HepG2 (cell line): ENCODE data around the gene CEP63. TPM values are rescaled to one million over a fixed set of nuclear protein-coding genes. Genes with fewer than 3 reads are reported as not detected.

Experiments
- ATAC-seq: fragments of 200-7000 bp; cut with Tn5 transposase; 3 replicates; pipeline ENCODE4 v1.9.1; 2020; ENCODE audit warnings: mild to moderate bottlenecking, moderate library complexity
- BruUV-seq: library from RNA; stranded (reverse); fragments of 400-500 nt; replicated peaks from 2 replicates; lab custom pipeline; 2021; lab: Mats Ljungman, UMichigan
- CTCF ChIA-PET: fragments of 300-600 bp; formaldehyde crosslinking; extraction: SDS; loops from one replicate; lab custom pipeline; 2021; ENCODE audit warnings: low total read pairs, inconsistent platforms, low intra/inter-chr PET ratio; lab: Yijun Ruan, JAX
- POLR2A ChIA-PET: fragments of 350-600 bp; sonication (Branson Sonifier 250); formaldehyde crosslinking; loops from one replicate; lab custom pipeline; 2020; ENCODE audit warnings: antibody characterized with exemption, inconsistent platforms; lab: Yijun Ruan, JAX
- DNase-seq: peaks from one replicate; pipeline ENCODE4 v3.0.0-alpha.2; 2015; ENCODE audit warnings: low spot score
- FAIRE-seq: peaks from 3 replicates; lab custom pipeline; 2011; peaks lifted over from hg19 to GRCh38; lab: Jason Lieb, UNC
- H2AFZ ChIP-seq: one replicate; pipeline ENCODE4 v1.6.1; 2011; ENCODE audit warnings: low read length, inconsistent platforms
- H3K27ac ChIP-seq: fragments of 300-600 bp; 3 replicates; pipeline ENCODE4 v1.8.0; 2011; ENCODE audit warnings: mixed run types, mild to moderate bottlenecking, mixed read lengths, low read length, inconsistent platforms; ENCODE audit not compliant: insufficient read depth; ENCODE audit errors: extremely low read length
- H3K27me3 ChIP-seq, 2 experiments: fragments of 200-600 bp in 1 of 2; 2 replicates in 1 of 2; 3 replicates in 1 of 2; pipeline versions ENCODE4 v1.6.0 to v1.8.0; 2011; ENCODE audit warnings: low read length in 2 of 2, mild to moderate bottlenecking in 2 of 2, moderate library complexity in 2 of 2, inconsistent platforms in 1 of 2; ENCODE audit not compliant: insufficient read depth in 2 of 2, control insufficient read depth in 1 of 2
- H3K36me3 ChIP-seq, 2 experiments: fragments of 200-600 bp in 1 of 2; replicated peaks in 1 of 2; 2 replicates in 1 of 2; 3 replicates in 1 of 2; pipeline versions ENCODE4 v1.5.1 to v1.8.0; 2011; ENCODE audit warnings: low read length in 2 of 2, inconsistent platforms in 1 of 2; ENCODE audit not compliant: insufficient read depth in 2 of 2, control insufficient read depth in 1 of 2
- H3K4me1 ChIP-seq: 2 replicates; pipeline ENCODE4 v1.5.1; 2012; ENCODE audit warnings: low read length, inconsistent platforms; ENCODE audit not compliant: insufficient read depth
- H3K4me2 ChIP-seq: 2 replicates; pipeline ENCODE4 v1.6.0; 2011; ENCODE audit warnings: low read depth, low read length, inconsistent platforms
- H3K4me3 ChIP-seq, 3 experiments: fragments of 200-600 bp in 1 of 3; sonication (generic), shearing (Covaris generic) in 1 of 3; replicated peaks in 1 of 3; 2 replicates each; pipeline ENCODE4 v1.5.1; 2011 to 2016; ENCODE audit warnings: low read length in 3 of 3, inconsistent platforms in 2 of 3, low read depth in 2 of 3, mild to moderate bottlenecking in 2 of 3, control low read depth in 1 of 3, mixed read lengths in 1 of 3; ENCODE audit not compliant: insufficient read depth in 1 of 3
- H3K79me2 ChIP-seq: one replicate; pipeline ENCODE4 v1.6.1; 2011; ENCODE audit warnings: low read length, inconsistent platforms; ENCODE audit not compliant: insufficient read depth
- H3K9ac ChIP-seq: 2 replicates; pipeline ENCODE4 v1.6.0; 2011; ENCODE audit warnings: mild to moderate bottlenecking, low read depth, low read length, inconsistent platforms; ENCODE audit not compliant: insufficient read depth
- H3K9me3 ChIP-seq: 2 replicates; pipeline ENCODE4 v1.5.1; 2012; ENCODE audit warnings: mild to moderate bottlenecking, low read length
- H4K20me1 ChIP-seq: 2 replicates; pipeline ENCODE4 v1.6.0; 2011; ENCODE audit warnings: inconsistent platforms, mild to moderate bottlenecking, low read length, moderate library complexity; ENCODE audit not compliant: insufficient read depth
- EED ChIP-seq: sonication (generic); formaldehyde crosslinking; IDR thresholded peaks from 2 replicates; pipeline ENCODE4 v1.5.0; 2020; ENCODE audit warnings: mild to moderate bottlenecking, missing genetic modification reagents
- GABPA ChIP-seq, 2 experiments: IDR thresholded peaks; 2 replicates each; pipeline ENCODE4 v1.6.1; 2011 to 2016; ENCODE audit warnings: low read depth in 2 of 2, low read length in 1 of 2, missing biosample characterization in 1 of 2, missing genetic modification characterization in 1 of 2
- HDAC2 ChIP-seq: sonication (generic); formaldehyde crosslinking; IDR thresholded peaks from 2 replicates; pipeline ENCODE4 v1.4.0; 2020; ENCODE audit warnings: missing genetic modification reagents
- HMG20A ChIP-seq: IDR thresholded peaks from 2 replicates; pipeline ENCODE4 v1.6.1; 2016; ENCODE audit warnings: borderline replicate concordance
- IRF9 ChIP-seq: sonication (generic); formaldehyde crosslinking; IDR thresholded peaks from 2 replicates; pipeline ENCODE4 v1.8.0; 2022; ENCODE audit warnings: missing genetic modification reagents, mild to moderate bottlenecking, borderline replicate concordance
- MED13 ChIP-seq: sonication (generic); formaldehyde crosslinking; IDR thresholded peaks from 2 replicates; pipeline ENCODE4 v1.5.0; 2020; ENCODE audit warnings: missing genetic modification reagents
- NFE2L1 ChIP-seq: sonication (generic); formaldehyde crosslinking; IDR thresholded peaks from 2 replicates; pipeline ENCODE4 v1.4.0; 2020; ENCODE audit warnings: missing genetic modification reagents, mild to moderate bottlenecking, borderline replicate concordance
- PAWR ChIP-seq: sonication (generic); formaldehyde crosslinking; IDR thresholded peaks from 2 replicates; pipeline ENCODE4 v1.4.0; 2020; ENCODE audit warnings: missing genetic modification reagents, mild to moderate bottlenecking, borderline replicate concordance
- RNF2 ChIP-seq: fragments of 450-650 bp; conservative IDR thresholded peaks from 2 replicates; pipeline ENCODE4 v1.6.1; 2016; ENCODE audit warnings: low read depth
- ZNF180 ChIP-seq: sonication (generic); formaldehyde crosslinking; IDR thresholded peaks from 2 replicates; pipeline ENCODE4 v1.4.0; 2020; ENCODE audit warnings: low read depth, missing genetic modification reagents, borderline replicate concordance
- ZNF263 ChIP-seq: sonication (generic); formaldehyde crosslinking; IDR thresholded peaks from 2 replicates; pipeline ENCODE4 v1.4.0; 2020; ENCODE audit warnings: missing genetic modification reagents
- WGBS: methylation state at CpG from one replicate; pipeline ENCODE4 v1.1.6; 2017; ENCODE audit warnings: low lambda C conversion rate; 5-methylcytosine and 5-hydroxymethylcytosine counted together
- in situ Hi-C: cut with HindIII; loops from 2 replicates; pipeline ENCODE4 v1.10.0; 2017; ENCODE audit warnings: low pct_unique_long_range_greater_than_20kb; ENCODE audit not compliant: extremely low pct_ligation_motif_present
- intact Hi-C: fragments of 100-400 bp; cut with micrococcal nuclease; formaldehyde crosslinking; loops from one replicate; pipeline ENCODE4 v1.10.0; 2022; ENCODE audit not compliant: unreplicated experiment
- polyA plus RNA-seq, 8 experiments: library from polyadenylated mRNA; depleted of rRNA in 3 of 8; stranded (reverse) in 7 of 8; unstranded in 1 of 8; fragments of >200 nt; fragmentation: Illumina TruSeq in 4 of 8; extraction: Trizol in 4 of 8; gene quantifications; 2 replicates each; pipeline versions ENCODE4 v1.2.1 to v1.2.3, GENCODE V29; 2011 to 2016; ENCODE audit warnings: low read depth in 4 of 8, missing spikeins in 1 of 8, mixed read lengths in 1 of 8; ENCODE audit not compliant: insufficient read depth in 1 of 8
- total RNA-seq, 5 experiments: library from RNA; depleted of rRNA; stranded (reverse); fragments of >200 nt; fragmentation: Illumina TruSeq; extraction: Trizol; gene quantifications; 2 replicates each; pipeline ENCODE4 v1.2.3, GENCODE V29; 2016; ENCODE audit warnings: low read depth in 1 of 5
- TF ChIP-seq, protein P1 (sequence below): sonication (generic); formaldehyde crosslinking; IDR thresholded peaks from 2 replicates; pipeline ENCODE4 v1.9.0; 2022; ENCODE audit warnings: missing genetic modification reagents, mild to moderate bottlenecking, borderline replicate concordance
- TF ChIP-seq, protein P2 (sequence below): IDR thresholded peaks from 2 replicates; pipeline ENCODE4 v1.6.1; 2012; ENCODE audit warnings: inconsistent platforms
- TF ChIP-seq, protein P3 (sequence below): sonication (generic); formaldehyde crosslinking; IDR thresholded peaks from 2 replicates; pipeline ENCODE4 v1.4.0; 2020; ENCODE audit warnings: mild to moderate bottlenecking, missing genetic modification reagents

CEP63 gene
- total and polyA plus RNA-seq, 2 of the 13 experiments (the other 11 are each of a cell fraction or from before 2014, with no cell fraction given) = 7.2 to 18.4 TPM

GRCh38 chr3:134447351-134447750 is 38.5 kb upstream of the CEP63 start:
- Histone ChIP-seq H3K27ac (no peak overlapping the region), H3K27me3 (peaks cover 2 to 5% of the 10 kb centered on the region in 2 experiments; a peak in 3 of 5 replicates), H4K20me1 (no peaks in the 10 kb centered on the region), H3K4me3 (no peak overlapping the region), H3K9ac (no peak overlapping the region), H3K79me2 (no peaks in the 10 kb centered on the region), H3K36me3 (no peaks in the 10 kb centered on the region), H2AFZ (no peak overlapping the region), H3K4me1 (peaks cover 13% of the 10 kb centered on the region; the same call in 1 of the 2 replicates), H3K9me3 (no peaks in the 10 kb centered on the region), H3K4me2 (no peak overlapping the region)
- ATAC-seq (no peak), DNase-seq (no peak), FAIRE-seq (no peak)
- ChIA-PET POLR2A (no interaction called here), CTCF (no interaction called here)
- BruUV-seq = no TSS peak
- intact Hi-C loops (no loop called here), in situ Hi-C loops (no loop called here)
- 61% methylated on average over 1 of the region's 1 CpG for WGBS
- TF ChIP-seq ZNF263 (CRISPR knock-in tag) (no peak), HDAC2 (CRISPR knock-in tag) (no peak), GABPA (IDR thresholded peaks at IDR 0.05; ENCODE audit: low read depth, low read length) (no peak), GABPA (CRISPR knock-in tag; IDR thresholded peaks at IDR 0.05; ENCODE audit: low read depth) (no peak), NFE2L1 (CRISPR knock-in tag) (no peak), IRF9 (no peak), PAWR (no peak), RNF2 (no peak), HMG20A (CRISPR knock-in tag) (no peak), EED (CRISPR knock-in tag) (no peak), MED13 (CRISPR knock-in tag) (no peak), ZNF180 (CRISPR knock-in tag) (no peak)
- TF ChIP-seq, protein P1, sequence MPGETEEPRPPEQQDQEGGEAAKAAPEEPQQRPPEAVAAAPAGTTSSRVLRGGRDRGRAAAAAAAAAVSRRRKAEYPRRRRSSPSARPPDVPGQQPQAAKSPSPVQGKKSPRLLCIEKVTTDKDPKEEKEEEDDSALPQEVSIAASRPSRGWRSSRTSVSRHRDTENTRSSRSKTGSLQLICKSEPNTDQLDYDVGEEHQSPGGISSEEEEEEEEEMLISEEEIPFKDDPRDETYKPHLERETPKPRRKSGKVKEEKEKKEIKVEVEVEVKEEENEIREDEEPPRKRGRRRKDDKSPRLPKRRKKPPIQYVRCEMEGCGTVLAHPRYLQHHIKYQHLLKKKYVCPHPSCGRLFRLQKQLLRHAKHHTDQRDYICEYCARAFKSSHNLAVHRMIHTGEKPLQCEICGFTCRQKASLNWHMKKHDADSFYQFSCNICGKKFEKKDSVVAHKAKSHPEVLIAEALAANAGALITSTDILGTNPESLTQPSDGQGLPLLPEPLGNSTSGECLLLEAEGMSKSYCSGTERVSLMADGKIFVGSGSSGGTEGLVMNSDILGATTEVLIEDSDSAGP (CRISPR knock-in tag) = no peak
- TF ChIP-seq, protein P2, sequence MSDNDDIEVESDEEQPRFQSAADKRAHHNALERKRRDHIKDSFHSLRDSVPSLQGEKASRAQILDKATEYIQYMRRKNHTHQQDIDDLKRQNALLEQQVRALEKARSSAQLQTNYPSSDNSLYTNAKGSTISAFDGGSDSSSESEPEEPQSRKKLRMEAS = no peak
- TF ChIP-seq, protein P3, sequence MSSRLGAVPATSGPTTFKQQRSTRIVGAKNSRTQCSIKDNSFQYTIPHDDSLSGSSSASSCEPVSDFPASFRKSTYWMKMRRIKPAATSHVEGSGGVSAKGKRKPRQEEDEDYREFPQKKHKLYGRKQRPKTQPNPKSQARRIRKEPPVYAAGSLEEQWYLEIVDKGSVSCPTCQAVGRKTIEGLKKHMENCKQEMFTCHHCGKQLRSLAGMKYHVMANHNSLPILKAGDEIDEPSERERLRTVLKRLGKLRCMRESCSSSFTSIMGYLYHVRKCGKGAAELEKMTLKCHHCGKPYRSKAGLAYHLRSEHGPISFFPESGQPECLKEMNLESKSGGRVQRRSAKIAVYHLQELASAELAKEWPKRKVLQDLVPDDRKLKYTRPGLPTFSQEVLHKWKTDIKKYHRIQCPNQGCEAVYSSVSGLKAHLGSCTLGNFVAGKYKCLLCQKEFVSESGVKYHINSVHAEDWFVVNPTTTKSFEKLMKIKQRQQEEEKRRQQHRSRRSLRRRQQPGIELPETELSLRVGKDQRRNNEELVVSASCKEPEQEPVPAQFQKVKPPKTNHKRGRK = no peak
